K562 (cell line): Measurements from ENCODE around the gene ITGA11. TPM values are rescaled to one million over a fixed set of nuclear protein-coding genes. Genes with fewer than 3 reads are reported as not detected.

Experiments
- ATAC-seq: fragments of 200-7000 bp; cut with Tn5 transposase; 3 replicates; pipeline ENCODE4 v1.9.1; 2020; ENCODE audit warnings: moderate library complexity
- BruUV-seq: library from RNA; stranded (reverse); fragments of 400-500 nt; replicated peaks from 2 replicates; lab custom pipeline; 2021; lab: Mats Ljungman, UMichigan
- CTCF ChIA-PET: fragments of 300-600 bp; formaldehyde crosslinking; extraction: SDS; loops from one replicate; lab custom pipeline; 2021; ENCODE audit warnings: low intra/inter-chr PET ratio; lab: Yijun Ruan, JAX
- POLR2A ChIA-PET: fragments of 300-600, 350-650 bp; sonication (Branson Sonifier 250); formaldehyde crosslinking; extraction: SDS; loops from one replicate; lab custom pipeline; 2021; ENCODE audit warnings: antibody characterized with exemption, inconsistent platforms; lab: Yijun Ruan, JAX
- DNase-seq, 4 experiments: peaks; one replicate each; pipeline versions ENCODE4 v3.0.0 to v3.0.0-alpha.2; 2011 to 2018; ENCODE audit warnings: low spot score in 3 of 4, mixed read lengths in 3 of 4; ENCODE audit errors: extremely low read depth in 1 of 4
- FAIRE-seq: peaks from 2 replicates; lab custom pipeline; 2011; peaks lifted over from hg19 to GRCh38; lab: Jason Lieb, UNC
- H2AFZ ChIP-seq: 2 replicates; pipeline ENCODE4 v1.6.0; 2011; ENCODE audit warnings: low read depth, low read length, control low read depth, inconsistent platforms
- H3K27ac ChIP-seq: fragments of 200-600 bp; 3 replicates; pipeline ENCODE4 v1.8.0; 2011; ENCODE audit warnings: low read depth, mild to moderate bottlenecking, control low read depth, inconsistent platforms, low read length, moderate library complexity, mixed read lengths; ENCODE audit errors: extremely low read depth
- H3K27me3 ChIP-seq, 2 experiments: fragments of 300-600 bp in 1 of 2; 2 replicates in 1 of 2; 3 replicates in 1 of 2; pipeline versions ENCODE4 v1.6.0 to v1.8.0; 2011; ENCODE audit warnings: inconsistent platforms in 2 of 2, low read length in 2 of 2, mild to moderate bottlenecking in 1 of 2, mixed read lengths in 1 of 2, moderate library complexity in 1 of 2; ENCODE audit not compliant: control insufficient read depth in 2 of 2, insufficient read depth in 2 of 2
- H3K36me3 ChIP-seq: fragments of 300-600 bp; 3 replicates; pipeline ENCODE4 v1.8.0; 2011; ENCODE audit warnings: mild to moderate bottlenecking, low read length, inconsistent platforms; ENCODE audit not compliant: control insufficient read depth, insufficient read depth
- H3K4me1 ChIP-seq, 2 experiments: fragments of 200-600 bp in 1 of 2; replicated peaks in 1 of 2; 2 replicates in 1 of 2; 3 replicates in 1 of 2; pipeline versions ENCODE4 v1.5.1 to v1.8.0; 2011; ENCODE audit warnings: inconsistent platforms in 2 of 2, low read length in 2 of 2, mild to moderate bottlenecking in 1 of 2, mixed read lengths in 1 of 2, moderate library complexity in 1 of 2; ENCODE audit not compliant: control insufficient read depth in 2 of 2, insufficient read depth in 2 of 2
- H3K4me2 ChIP-seq: 2 replicates; pipeline ENCODE4 v1.6.1; 2011; ENCODE audit warnings: low read length, control low read depth, inconsistent platforms, mixed read lengths; ENCODE audit not compliant: insufficient read depth
- H3K4me3 ChIP-seq: fragments of 200-600 bp; sonication (generic), shearing (Covaris generic); 2 replicates; pipeline ENCODE4 v1.5.1; 2016; ENCODE audit warnings: control low read depth, inconsistent platforms
- H3K79me2 ChIP-seq: fragments of 200-600 bp; 3 replicates; pipeline ENCODE4 v1.8.0; 2011; ENCODE audit warnings: low read length, inconsistent platforms; ENCODE audit not compliant: control insufficient read depth, insufficient read depth
- H3K9ac ChIP-seq, 2 experiments: 2 replicates each; pipeline versions ENCODE4 v1.6.0 to v1.6.1; 2011; ENCODE audit warnings: low read depth in 2 of 2, low read length in 2 of 2, control low read depth in 1 of 2, inconsistent platforms in 1 of 2, mild to moderate bottlenecking in 1 of 2, mixed read lengths in 1 of 2; ENCODE audit not compliant: insufficient read depth in 1 of 2
- H3K9me1 ChIP-seq: one replicate; pipeline ENCODE4 v1.6.0; 2011; ENCODE audit warnings: inconsistent platforms, mild to moderate bottlenecking, low read length, moderate library complexity; ENCODE audit not compliant: control insufficient read depth, insufficient read depth
- H3K9me3 ChIP-seq: replicated peaks from 2 replicates; pipeline ENCODE4 v1.5.1; 2011; ENCODE audit warnings: low read depth, low read length, inconsistent platforms; ENCODE audit not compliant: control insufficient read depth, insufficient read depth
- H4K20me1 ChIP-seq: replicated peaks from 2 replicates; pipeline ENCODE4 v1.6.1; 2011; ENCODE audit warnings: low read length, inconsistent platforms, mixed read lengths; ENCODE audit not compliant: control insufficient read depth, insufficient read depth
- ARID4B ChIP-seq: sonication (generic); formaldehyde crosslinking; IDR thresholded peaks from 2 replicates; pipeline ENCODE4 v1.8.0; 2022; ENCODE audit warnings: mild to moderate bottlenecking, missing genetic modification reagents
- GABPA ChIP-seq: fragments of 200-800 bp; sonication (Bioruptor generic); conservative IDR thresholded peaks from 2 replicates; pipeline ENCODE4 v1.6.1; 2016; ENCODE audit warnings: low read depth, missing genetic modification characterization, missing compliant biosample characterization
- SMAD1 ChIP-seq: fragments of 150-350 bp; IDR thresholded peaks from 2 replicates; pipeline ENCODE4 v1.6.1; 2014; ENCODE audit warnings: low read length, low read depth; ENCODE audit not compliant: partially characterized antibody
- SPI1 ChIP-seq: IDR thresholded peaks from 2 replicates; pipeline ENCODE4 v1.6.1; 2011; ENCODE audit warnings: low read depth, low read length, control low read depth, borderline replicate concordance
- ZFP1 ChIP-seq: fragments of 450-650 bp; formaldehyde crosslinking; IDR thresholded peaks from 2 replicates; pipeline ENCODE4 v1.4.0; 2020; ENCODE audit warnings: mild to moderate bottlenecking, mixed read lengths
- ZNF57 ChIP-seq: fragments of 450-650 bp; formaldehyde crosslinking; IDR thresholded peaks from 2 replicates; pipeline ENCODE4 v1.4.0; 2020; ENCODE audit warnings: mild to moderate bottlenecking, moderate library complexity
- WGBS: fragments of 100-300 bp; shearing (Covaris generic); methylation state at CpG from one replicate; pipeline ENCODE4 v1.1.6; 2016; ENCODE audit warnings: low coverage, mixed read lengths; ENCODE audit not compliant: insufficient coverage; ENCODE audit errors: missing lambda C conversion rate; 5-methylcytosine and 5-hydroxymethylcytosine counted together
- in situ Hi-C: fragments of 300-500 bp; cut with MboI; formaldehyde crosslinking; loops from 4 replicates; pipeline ENCODE4 v1.15.0; 2018; ENCODE audit warnings: inconsistent platforms, mixed read lengths
- intact Hi-C: fragments of 100-400 bp; cut with micrococcal nuclease; formaldehyde crosslinking; loops from 2 replicates; pipeline ENCODE4 v1.14.2; 2022
- polyA plus RNA-seq, 8 experiments: library from polyadenylated mRNA; depleted of rRNA in 4 of 8; stranded (reverse) in 5 of 8; unstranded in 3 of 8; fragments of >200 nt; fragmentation: Nextera tagmentation in 2 of 8; fragmentation: Illumina TruSeq in 1 of 8; extraction: Ambion mirVana in 2 of 8; extraction: Trizol in 1 of 8; gene quantifications; 2 replicates each; pipeline versions ENCODE4 v1.2.1 to v1.2.3, GENCODE V29; 2011 to 2014; ENCODE audit warnings: inconsistent platforms in 1 of 8, missing spikeins in 1 of 8
- total RNA-seq, 7 experiments: library from RNA; depleted of rRNA in 6 of 7; stranded (reverse); fragments of >200 nt in 6 of 7; fragmentation: Illumina TruSeq in 2 of 7; extraction: Trizol in 2 of 7; gene quantifications; 2 replicates each; pipeline versions ENCODE4 v1.2.1 to v1.2.3, GENCODE V29; 2011 to 2021; ENCODE audit warnings: low replicate concordance in 1 of 7
- TF ChIP-seq, protein P1 (sequence below): IDR thresholded peaks from 2 replicates; pipeline ENCODE4 v1.6.1; 2011; ENCODE audit warnings: borderline replicate concordance, low read depth, mild to moderate bottlenecking, moderate library complexity, low read length; ENCODE audit not compliant: insufficient read depth, poor library complexity, severe bottlenecking
- TF ChIP-seq, protein P2 (sequence below): fragments of 450-650 bp; formaldehyde crosslinking; IDR thresholded peaks from 2 replicates; pipeline ENCODE4 v1.4.0; 2020; ENCODE audit warnings: mild to moderate bottlenecking

ITGA11 gene
- total and polyA plus RNA-seq, 9 of the 15 experiments (the other 6 are each of a cell fraction or from before 2014, with no cell fraction given): 0.01 TPM; not detected in 8

GRCh38 chr15:68450192-68450591, 18.2 kb upstream of the ITGA11 start (continued):
- TF ChIP-seq SPI1 (no peak), ZFP1 (CRISPR knock-in tag) (no peak), SMAD1 (no peak), ZNF57 (no peak), GABPA (tag) (no peak)
- TF ChIP-seq, protein P1, sequence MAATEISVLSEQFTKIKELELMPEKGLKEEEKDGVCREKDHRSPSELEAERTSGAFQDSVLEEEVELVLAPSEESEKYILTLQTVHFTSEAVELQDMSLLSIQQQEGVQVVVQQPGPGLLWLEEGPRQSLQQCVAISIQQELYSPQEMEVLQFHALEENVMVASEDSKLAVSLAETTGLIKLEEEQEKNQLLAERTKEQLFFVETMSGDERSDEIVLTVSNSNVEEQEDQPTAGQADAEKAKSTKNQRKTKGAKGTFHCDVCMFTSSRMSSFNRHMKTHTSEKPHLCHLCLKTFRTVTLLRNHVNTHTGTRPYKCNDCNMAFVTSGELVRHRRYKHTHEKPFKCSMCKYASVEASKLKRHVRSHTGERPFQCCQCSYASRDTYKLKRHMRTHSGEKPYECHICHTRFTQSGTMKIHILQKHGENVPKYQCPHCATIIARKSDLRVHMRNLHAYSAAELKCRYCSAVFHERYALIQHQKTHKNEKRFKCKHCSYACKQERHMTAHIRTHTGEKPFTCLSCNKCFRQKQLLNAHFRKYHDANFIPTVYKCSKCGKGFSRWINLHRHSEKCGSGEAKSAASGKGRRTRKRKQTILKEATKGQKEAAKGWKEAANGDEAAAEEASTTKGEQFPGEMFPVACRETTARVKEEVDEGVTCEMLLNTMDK: no peak
- TF ChIP-seq, all 486 proteins: peak for 0

DNA sequence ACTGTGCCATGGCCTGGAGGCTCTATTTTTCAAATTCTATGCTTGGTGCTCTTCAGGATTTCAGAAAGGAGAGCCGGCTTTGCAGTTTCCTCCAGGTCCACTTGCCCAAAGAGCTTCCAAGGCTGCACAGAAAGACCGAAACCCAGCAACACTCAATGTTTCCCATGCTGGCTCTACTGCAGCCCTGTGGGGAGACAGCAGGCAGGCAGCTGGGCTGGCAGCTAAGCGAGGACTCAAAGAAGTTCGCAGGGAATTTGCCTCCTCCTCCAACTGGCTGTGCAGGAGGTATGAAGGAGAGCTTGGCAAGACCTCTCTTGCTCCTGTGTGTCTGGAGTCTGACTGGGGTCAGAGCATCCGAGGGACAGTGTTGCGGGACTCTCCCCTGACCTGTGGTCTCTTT, 17.4 kb upstream of the ITGA11 start:
- H3K27me3 ChIP-seq: peaks cover 0 to 6% of the 10 kb centered on the region in 2 experiments; a peak in 1 of 5 replicates
- no peaks in the 10 kb centered on the region for H3K4me1 ChIP-seq
- H3K36me3 ChIP-seq: no peaks in the 10 kb centered on the region
- H2AFZ ChIP-seq: no peak overlapping the region
- in situ Hi-C loops: no loop called here
- no peak overlapping the region for H3K4me3 ChIP-seq
- H3K4me2 ChIP-seq: no peak overlapping the region
- no TSS peak for BruUV-seq
- DNase-seq: no peak
- ATAC-seq: no peak
- TF ChIP-seq, protein P2, sequence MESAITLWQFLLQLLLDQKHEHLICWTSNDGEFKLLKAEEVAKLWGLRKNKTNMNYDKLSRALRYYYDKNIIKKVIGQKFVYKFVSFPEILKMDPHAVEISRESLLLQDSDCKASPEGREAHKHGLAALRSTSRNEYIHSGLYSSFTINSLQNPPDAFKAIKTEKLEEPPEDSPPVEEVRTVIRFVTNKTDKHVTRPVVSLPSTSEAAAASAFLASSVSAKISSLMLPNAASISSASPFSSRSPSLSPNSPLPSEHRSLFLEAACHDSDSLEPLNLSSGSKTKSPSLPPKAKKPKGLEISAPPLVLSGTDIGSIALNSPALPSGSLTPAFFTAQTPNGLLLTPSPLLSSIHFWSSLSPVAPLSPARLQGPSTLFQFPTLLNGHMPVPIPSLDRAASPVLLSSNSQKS (CRISPR knock-in tag): no peak
- TF ChIP-seq ARID4B (CRISPR knock-in tag): no peak
- H3K9ac ChIP-seq: no peak overlapping the region
- H3K27ac ChIP-seq: no peak overlapping the region
- H3K9me3 ChIP-seq: no peaks in the 10 kb centered on the region
- 0% methylated on average over 5 of the region's 6 CpGs for WGBS
- ChIA-PET POLR2A (no interaction called here), CTCF (no interaction called here)
- no peak for FAIRE-seq
- H4K20me1 ChIP-seq: no peaks in the 10 kb centered on the region
- H3K9me1 ChIP-seq: no peaks in the 10 kb centered on the region
- intact Hi-C loops: no loop called here
- no peaks in the 10 kb centered on the region for H3K79me2 ChIP-seq
